Measurements from ENCODE around the gene NAAA. TPM values are rescaled to one million over a fixed set of nuclear protein-coding genes. Genes with fewer than 3 reads are reported as not detected.

NAAA gene
- total and polyA plus RNA-seq, 2 of the 13 experiments (the other 11 are each of a cell fraction or from before 2014, with no cell fraction given): 22.4 to 24.6 TPM

DNA sequence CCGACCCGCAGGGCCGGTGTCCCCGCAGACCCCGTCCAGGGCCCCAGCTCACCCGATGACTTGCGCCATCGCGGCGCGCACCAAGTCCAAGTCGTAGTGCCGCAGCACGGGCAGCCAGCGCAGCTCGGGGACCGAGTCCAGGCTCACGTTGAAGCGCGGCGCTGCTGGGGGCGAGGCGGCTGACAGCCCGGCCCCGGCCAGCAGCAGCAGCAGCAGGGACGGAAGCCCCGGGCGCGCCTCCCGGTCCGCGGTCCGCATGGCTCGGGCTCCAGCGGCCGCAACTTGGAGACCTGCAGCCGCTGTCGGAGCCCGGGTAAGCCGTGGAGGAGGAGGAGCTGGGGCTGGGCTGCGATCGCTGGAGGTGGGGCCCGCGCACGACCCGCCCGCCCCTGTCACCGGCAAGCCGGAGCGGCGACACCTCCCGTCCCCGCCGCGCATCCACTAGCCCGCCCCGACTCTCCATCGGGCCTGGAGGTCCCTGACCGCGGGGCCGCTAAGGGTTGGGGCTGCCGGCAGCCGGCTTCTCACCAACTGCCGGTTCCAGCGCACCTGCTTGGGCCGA lies at the start of gene NAAA (continued):
- TF ChIP-seq, protein P1, sequence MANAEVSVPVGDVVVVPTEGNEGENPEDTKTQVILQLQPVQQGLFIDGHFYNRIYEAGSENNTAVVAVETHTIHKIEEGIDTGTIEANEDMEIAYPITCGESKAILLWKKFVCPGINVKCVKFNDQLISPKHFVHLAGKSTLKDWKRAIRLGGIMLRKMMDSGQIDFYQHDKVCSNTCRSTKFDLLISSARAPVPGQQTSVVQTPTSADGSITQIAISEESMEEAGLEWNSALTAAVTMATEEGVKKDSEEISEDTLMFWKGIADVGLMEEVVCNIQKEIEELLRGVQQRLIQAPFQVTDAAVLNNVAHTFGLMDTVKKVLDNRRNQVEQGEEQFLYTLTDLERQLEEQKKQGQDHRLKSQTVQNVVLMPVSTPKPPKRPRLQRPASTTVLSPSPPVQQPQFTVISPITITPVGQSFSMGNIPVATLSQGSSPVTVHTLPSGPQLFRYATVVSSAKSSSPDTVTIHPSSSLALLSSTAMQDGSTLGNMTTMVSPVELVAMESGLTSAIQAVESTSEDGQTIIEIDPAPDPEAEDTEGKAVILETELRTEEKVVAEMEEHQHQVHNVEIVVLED (CRISPR knock-in tag; IDR thresholded peaks at IDR 0.05; ENCODE audit: borderline replicate concordance): peak; percentile 54
- TF ChIP-seq SP140L (CRISPR knock-in tag; IDR thresholded peaks at IDR 0.05; ENCODE audit: borderline replicate concordance) (no peak), ERF (CRISPR knock-in tag; IDR thresholded peaks at IDR 0.05) (peak; percentile 50; the same call in 1 of the 2 replicates), FOSL1 (CRISPR knock-in tag; IDR thresholded peaks at IDR 0.05; ENCODE audit: borderline replicate concordance) (no peak), ZFY (CRISPR knock-in tag; IDR thresholded peaks at IDR 0.05) (peak; percentile 49; the same call in 1 of the 2 replicates), ZNF569 (CRISPR knock-in tag; IDR thresholded peaks at IDR 0.05; ENCODE audit: borderline replicate concordance) (no peak), PCBP1 (IDR thresholded peaks at IDR 0.05; ENCODE audit: borderline replicate concordance, low read depth, low read length) (no peak), SP4 (CRISPR knock-in tag; IDR thresholded peaks at IDR 0.05) (peak; percentile 71; the same call in 1 of the 2 replicates), ZSCAN30 (CRISPR knock-in tag; IDR thresholded peaks at IDR 0.05) (no peak), ZNF234 (CRISPR knock-in tag; conservative IDR thresholded peaks at IDR 0.05) (no peak), CAMTA2 (CRISPR knock-in tag; IDR thresholded peaks at IDR 0.05; ENCODE audit: borderline replicate concordance) (0 out of 2 replicates have a peak, but pooled peaks have one; percentile 62), ZFP41 (CRISPR knock-in tag; IDR thresholded peaks at IDR 0.05; ENCODE audit: borderline replicate concordance) (no peak), ZFP36L1 (CRISPR knock-in tag; IDR thresholded peaks at IDR 0.05) (no peak), KDM6A (CRISPR knock-in tag; IDR thresholded peaks at IDR 0.05; ENCODE audit: low read depth) (0 out of 2 replicates have a peak, but pooled peaks have one; percentile 30), SIN3B (IDR thresholded peaks at IDR 0.05; ENCODE audit: low read length) (no peak), POLR2AphosphoS2 (IDR thresholded peaks at IDR 0.05; ENCODE audit: low read depth, low read length) (no peak), HNF4A (CRISPR knock-in tag; IDR thresholded peaks at IDR 0.05) (0 out of 2 replicates have a peak, but pooled peaks have one; percentile 23)
- TF ChIP-seq, protein P2, sequence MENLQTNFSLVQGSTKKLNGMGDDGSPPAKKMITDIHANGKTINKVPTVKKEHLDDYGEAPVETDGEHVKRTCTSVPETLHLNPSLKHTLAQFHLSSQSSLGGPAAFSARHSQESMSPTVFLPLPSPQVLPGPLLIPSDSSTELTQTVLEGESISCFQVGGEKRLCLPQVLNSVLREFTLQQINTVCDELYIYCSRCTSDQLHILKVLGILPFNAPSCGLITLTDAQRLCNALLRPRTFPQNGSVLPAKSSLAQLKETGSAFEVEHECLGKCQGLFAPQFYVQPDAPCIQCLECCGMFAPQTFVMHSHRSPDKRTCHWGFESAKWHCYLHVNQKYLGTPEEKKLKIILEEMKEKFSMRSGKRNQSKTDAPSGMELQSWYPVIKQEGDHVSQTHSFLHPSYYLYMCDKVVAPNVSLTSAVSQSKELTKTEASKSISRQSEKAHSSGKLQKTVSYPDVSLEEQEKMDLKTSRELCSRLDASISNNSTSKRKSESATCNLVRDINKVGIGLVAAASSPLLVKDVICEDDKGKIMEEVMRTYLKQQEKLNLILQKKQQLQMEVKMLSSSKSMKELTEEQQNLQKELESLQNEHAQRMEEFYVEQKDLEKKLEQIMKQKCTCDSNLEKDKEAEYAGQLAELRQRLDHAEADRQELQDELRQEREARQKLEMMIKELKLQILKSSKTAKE (CRISPR knock-in tag; IDR thresholded peaks at IDR 0.05; ENCODE audit: borderline replicate concordance): no peak; the same call in 1 of the 2 replicates
- TF ChIP-seq, protein P3, sequence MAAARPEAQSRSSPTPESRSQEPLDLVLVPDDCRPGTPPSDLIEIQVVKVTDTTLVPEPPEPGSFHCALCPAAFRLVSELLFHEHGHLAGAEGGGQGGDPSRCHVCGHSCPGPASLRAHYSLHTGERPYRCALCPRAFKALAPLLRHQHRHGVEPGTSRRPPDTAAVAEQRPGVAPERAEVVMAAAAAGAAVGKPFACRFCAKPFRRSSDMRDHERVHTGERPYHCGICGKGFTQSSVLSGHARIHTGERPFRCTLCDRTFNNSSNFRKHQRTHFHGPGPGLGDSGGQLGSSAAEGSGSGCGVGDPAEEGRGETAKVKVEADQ (CRISPR knock-in tag; IDR thresholded peaks at IDR 0.05; ENCODE audit: borderline replicate concordance): peak; percentile 71; the same call in 1 of the 2 replicates
- TF ChIP-seq, protein P4, sequence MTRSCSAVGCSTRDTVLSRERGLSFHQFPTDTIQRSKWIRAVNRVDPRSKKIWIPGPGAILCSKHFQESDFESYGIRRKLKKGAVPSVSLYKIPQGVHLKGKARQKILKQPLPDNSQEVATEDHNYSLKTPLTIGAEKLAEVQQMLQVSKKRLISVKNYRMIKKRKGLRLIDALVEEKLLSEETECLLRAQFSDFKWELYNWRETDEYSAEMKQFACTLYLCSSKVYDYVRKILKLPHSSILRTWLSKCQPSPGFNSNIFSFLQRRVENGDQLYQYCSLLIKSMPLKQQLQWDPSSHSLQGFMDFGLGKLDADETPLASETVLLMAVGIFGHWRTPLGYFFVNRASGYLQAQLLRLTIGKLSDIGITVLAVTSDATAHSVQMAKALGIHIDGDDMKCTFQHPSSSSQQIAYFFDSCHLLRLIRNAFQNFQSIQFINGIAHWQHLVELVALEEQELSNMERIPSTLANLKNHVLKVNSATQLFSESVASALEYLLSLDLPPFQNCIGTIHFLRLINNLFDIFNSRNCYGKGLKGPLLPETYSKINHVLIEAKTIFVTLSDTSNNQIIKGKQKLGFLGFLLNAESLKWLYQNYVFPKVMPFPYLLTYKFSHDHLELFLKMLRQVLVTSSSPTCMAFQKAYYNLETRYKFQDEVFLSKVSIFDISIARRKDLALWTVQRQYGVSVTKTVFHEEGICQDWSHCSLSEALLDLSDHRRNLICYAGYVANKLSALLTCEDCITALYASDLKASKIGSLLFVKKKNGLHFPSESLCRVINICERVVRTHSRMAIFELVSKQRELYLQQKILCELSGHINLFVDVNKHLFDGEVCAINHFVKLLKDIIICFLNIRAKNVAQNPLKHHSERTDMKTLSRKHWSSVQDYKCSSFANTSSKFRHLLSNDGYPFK (CRISPR knock-in tag; IDR thresholded peaks at IDR 0.05; ENCODE audit: borderline replicate concordance): no peak
- TF ChIP-seq, protein P5, sequence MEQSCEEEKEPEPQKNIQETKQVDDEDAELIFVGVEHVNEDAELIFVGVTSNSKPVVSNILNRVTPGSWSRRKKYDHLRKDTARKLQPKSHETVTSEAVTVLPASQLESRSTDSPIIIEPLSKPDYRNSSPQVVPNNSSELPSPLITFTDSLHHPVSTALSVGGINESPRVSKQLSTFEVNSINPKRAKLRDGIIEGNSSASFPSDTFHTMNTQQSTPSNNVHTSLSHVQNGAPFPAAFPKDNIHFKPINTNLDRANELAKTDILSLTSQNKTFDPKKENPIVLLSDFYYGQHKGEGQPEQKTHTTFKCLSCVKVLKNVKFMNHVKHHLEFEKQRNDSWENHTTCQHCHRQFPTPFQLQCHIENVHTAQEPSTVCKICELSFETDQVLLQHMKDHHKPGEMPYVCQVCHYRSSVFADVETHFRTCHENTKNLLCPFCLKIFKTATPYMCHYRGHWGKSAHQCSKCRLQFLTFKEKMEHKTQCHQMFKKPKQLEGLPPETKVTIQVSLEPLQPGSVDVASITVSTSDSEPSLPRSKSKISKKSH (CRISPR knock-in tag; IDR thresholded peaks at IDR 0.05; ENCODE audit: borderline replicate concordance): no peak

Measured in HepG2 (cell line).